Osteoblast (primary cell): ENCODE data around the gene LIX1L. TPM values are rescaled to one million over a fixed set of nuclear protein-coding genes. Genes with fewer than 3 reads are reported as not detected.

Experiments used
- DNase-seq: peaks from one replicate; pipeline ENCODE4 v3.0.0; 2011; ENCODE audit warnings: low spot score, mixed read lengths; ENCODE audit not compliant: insufficient read length; ENCODE audit errors: missing footprints
- H2AFZ ChIP-seq: 2 replicates; pipeline ENCODE4 v1.6.0; 2011; ENCODE audit warnings: mild to moderate bottlenecking, low read length
- H3K27ac ChIP-seq: 2 replicates; pipeline ENCODE4 v1.5.1; 2011; ENCODE audit warnings: mild to moderate bottlenecking, low read depth, low read length, moderate library complexity
- H3K27me3 ChIP-seq: 2 replicates; pipeline ENCODE4 v1.6.0; 2012; ENCODE audit warnings: mild to moderate bottlenecking, control low read depth, inconsistent platforms, low read length, moderate library complexity; ENCODE audit not compliant: insufficient read depth
- H3K36me3 ChIP-seq: 2 replicates; pipeline ENCODE4 v1.5.1; 2011; ENCODE audit warnings: mild to moderate bottlenecking, low read length, control low read depth, moderate library complexity; ENCODE audit not compliant: insufficient read depth
- H3K4me1 ChIP-seq: 2 replicates; pipeline ENCODE4 v1.5.1; 2011; ENCODE audit warnings: mild to moderate bottlenecking, low read length, control low read depth, moderate library complexity; ENCODE audit not compliant: insufficient read depth
- H3K4me2 ChIP-seq: 2 replicates; pipeline ENCODE4 v1.6.0; 2011; ENCODE audit warnings: mild to moderate bottlenecking, low read length; ENCODE audit not compliant: insufficient read depth
- H3K4me3 ChIP-seq: fragments of 200-600 bp; sonication (generic); 3 replicates; pipeline ENCODE4 v1.5.1; 2012; ENCODE audit warnings: mild to moderate bottlenecking, low read length, inconsistent platforms; ENCODE audit not compliant: insufficient read depth
- H3K79me2 ChIP-seq: 2 replicates; pipeline ENCODE4 v1.6.0; 2012; ENCODE audit warnings: mild to moderate bottlenecking, low read length, control low read depth, inconsistent platforms; ENCODE audit not compliant: insufficient read depth
- H3K9me3 ChIP-seq: 2 replicates; pipeline ENCODE4 v1.5.1; 2011; ENCODE audit warnings: low read depth, low read length, control low read depth
- H4K20me1 ChIP-seq: 2 replicates; pipeline ENCODE4 v1.6.0; 2012; ENCODE audit warnings: mild to moderate bottlenecking, low read length, control low read depth; ENCODE audit not compliant: insufficient read depth
- CTCF ChIP-seq: IDR thresholded peaks from 2 replicates; pipeline ENCODE4 v1.5.1; 2011; ENCODE audit warnings: mild to moderate bottlenecking, low read depth, low read length, moderate library complexity; ENCODE audit errors: extremely low read depth
- total RNA-seq: library from RNA; depleted of rRNA; stranded (reverse); fragments of >200 nt; gene quantifications from 2 replicates; pipeline ENCODE4 v1.2.3, GENCODE V29; 2012

Gene LIX1L
- total RNA-seq, 1 donor, result 33.7 TPM

- H3K9me3 ChIP-seq, result no peaks in the 10 kb centered on the region
These were observed 39.4 kb upstream of the LIX1L start for GRCh38 chr1:145997016-145997717.

GRCh38 chr1:145996433-145997015, 38.7 kb upstream of the LIX1L start, which contains the start of gene TXNIP:
TSS of gene TXNIP (minus strand) at chr1:145996579. CDS start at chr1:145996266, 313 bp downstream.
- peaks cover 29% of the 10 kb centered on the region for H3K4me1 ChIP-seq
- H3K9me3 ChIP-seq, result no peaks in the 10 kb centered on the region
- TF ChIP-seq CTCF, result no peak

More at GRCh38 chr1:145997016-145997717, 39.4 kb upstream of the LIX1L start:
- peak overlapping the region; percentile 84 for H2AFZ ChIP-seq
- no peaks in the 10 kb centered on the region for H3K27me3 ChIP-seq
- peak overlapping the region; percentile 47 for H3K27ac ChIP-seq
- H3K36me3 ChIP-seq, result peaks cover 37% of the 10 kb centered on the region
- peaks cover 41% of the 10 kb centered on the region for H4K20me1 ChIP-seq
- peak overlapping the region; percentile 92 for H3K4me2 ChIP-seq
- peaks cover 29% of the 10 kb centered on the region for H3K4me1 ChIP-seq
- DNase-seq, result peak; percentile 74
- H3K79me2 ChIP-seq, result peaks cover 40% of the 10 kb centered on the region
- peak overlapping the region; percentile 91 for H3K4me3 ChIP-seq
- TF ChIP-seq CTCF, result no peak

GRCh38 chr1:145995964-145996432, 38.2 kb upstream of the LIX1L start:
- Histone ChIP-seq H3K4me3 (peak overlapping the region; percentile 91), H2AFZ (no peak overlapping the region), H3K9me3 (no peaks in the 10 kb centered on the region), H3K27ac (peak overlapping the region; percentile 40), H3K4me2 (peak overlapping the region; percentile 92), H3K36me3 (peaks cover 38% of the 10 kb centered on the region), H3K79me2 (peaks cover 40% of the 10 kb centered on the region), H4K20me1 (peaks cover 43% of the 10 kb centered on the region), H3K27me3 (no peaks in the 10 kb centered on the region), H3K4me1 (peaks cover 29% of the 10 kb centered on the region)
- no peak for TF ChIP-seq CTCF
- no peak for DNase-seq

More at GRCh38 chr1:145996433-145997015, 38.7 kb upstream of the LIX1L start, which contains the start of gene TXNIP:
- Histone ChIP-seq H2AFZ (peak within 1 kb of the TSS; percentile 84), H3K4me3 (peak within 1 kb of the TSS; percentile 91), H3K79me2 (peaks cover 40% of the 10 kb centered on the region), H3K4me2 (peak within 1 kb of the TSS; percentile 92), H3K36me3 (peaks cover 38% of the 10 kb centered on the region), H3K27ac (peak within 1 kb of the TSS; percentile 47), H4K20me1 (peaks cover 43% of the 10 kb centered on the region), H3K27me3 (no peaks in the 10 kb centered on the region)
- DNase-seq, result peak; percentile 99
